SU-DHL-6 (cell line): ENCODE measurements around the gene HERC4.
"Not testable (repeated sequence)": the region's sequence is repeated elsewhere in the genome, so short reads cannot be mapped to it uniquely, and the experiment has no call there.

Experiments
- EZH2phosphoT487 ChIP-seq: fragments of 200-600 bp; sonication (generic), shearing (Covaris generic); conservative IDR thresholded peaks from 2 replicates; pipeline ENCODE4 v1.6.1; 2018; ENCODE audit warnings: mild to moderate bottlenecking, antibody characterized with exemption, low read length, moderate library complexity, mixed read lengths
- TF ChIP-seq, protein P1 (sequence below): fragments of 200-600 bp; sonication (generic); IDR thresholded peaks from one replicate; pipeline ENCODE4 v1.5.1; 2017; ENCODE audit warnings: antibody characterized with exemption, mild to moderate bottlenecking, low read length, moderate library complexity; ENCODE audit not compliant: insufficient read depth, poor library complexity, severe bottlenecking

DNA sequence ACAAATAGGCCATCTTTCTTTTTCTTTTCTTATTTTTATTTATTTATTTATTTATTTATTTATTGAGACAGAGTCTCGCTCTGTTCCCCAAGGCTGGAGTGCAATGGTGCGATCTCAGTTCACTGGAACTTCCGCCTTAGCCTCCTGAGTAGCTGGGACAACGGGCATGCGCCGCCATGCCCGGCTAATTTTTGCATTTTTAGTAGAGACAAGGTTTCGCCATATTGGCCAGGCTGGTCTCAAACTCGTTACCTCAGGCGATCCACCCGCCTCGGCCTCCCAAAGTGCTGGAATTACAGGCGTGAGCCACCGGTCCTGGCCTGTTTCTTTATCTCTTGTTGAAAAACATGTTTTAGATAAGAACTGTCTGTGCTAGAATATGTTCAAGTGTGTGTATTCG is 998 bp upstream of the HERC4 start:
- TF ChIP-seq, protein P1, sequence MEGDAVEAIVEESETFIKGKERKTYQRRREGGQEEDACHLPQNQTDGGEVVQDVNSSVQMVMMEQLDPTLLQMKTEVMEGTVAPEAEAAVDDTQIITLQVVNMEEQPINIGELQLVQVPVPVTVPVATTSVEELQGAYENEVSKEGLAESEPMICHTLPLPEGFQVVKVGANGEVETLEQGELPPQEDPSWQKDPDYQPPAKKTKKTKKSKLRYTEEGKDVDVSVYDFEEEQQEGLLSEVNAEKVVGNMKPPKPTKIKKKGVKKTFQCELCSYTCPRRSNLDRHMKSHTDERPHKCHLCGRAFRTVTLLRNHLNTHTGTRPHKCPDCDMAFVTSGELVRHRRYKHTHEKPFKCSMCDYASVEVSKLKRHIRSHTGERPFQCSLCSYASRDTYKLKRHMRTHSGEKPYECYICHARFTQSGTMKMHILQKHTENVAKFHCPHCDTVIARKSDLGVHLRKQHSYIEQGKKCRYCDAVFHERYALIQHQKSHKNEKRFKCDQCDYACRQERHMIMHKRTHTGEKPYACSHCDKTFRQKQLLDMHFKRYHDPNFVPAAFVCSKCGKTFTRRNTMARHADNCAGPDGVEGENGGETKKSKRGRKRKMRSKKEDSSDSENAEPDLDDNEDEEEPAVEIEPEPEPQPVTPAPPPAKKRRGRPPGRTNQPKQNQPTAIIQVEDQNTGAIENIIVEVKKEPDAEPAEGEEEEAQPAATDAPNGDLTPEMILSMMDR = not testable (repeated sequence)
- not testable (repeated sequence) for TF ChIP-seq EZH2phosphoT487
